Keratinocyte (primary cell): ENCODE measurements around the gene IL32. TPM values are rescaled to one million over a fixed set of nuclear protein-coding genes. Genes with fewer than 3 reads are reported as not detected.

ENCODE experiments used
- DNase-seq: peaks from one replicate; pipeline ENCODE4 v3.0.0-alpha.2; 2011; ENCODE audit warnings: low read depth, missing footprints, low spot score
- FAIRE-seq: peaks from 2 replicates; lab custom pipeline; 2011; peaks lifted over from hg19 to GRCh38; lab: Jason Lieb, UNC
- H2AFZ ChIP-seq: 2 replicates; pipeline ENCODE4 v1.6.0; 2012; ENCODE audit warnings: low read length, control low read depth, inconsistent platforms; ENCODE audit not compliant: control insufficient read depth
- H3K27ac ChIP-seq: 2 replicates; pipeline ENCODE4 v1.5.1; 2011; ENCODE audit warnings: low read length; ENCODE audit not compliant: control insufficient read depth, insufficient read depth
- H3K27me3 ChIP-seq: 3 replicates; pipeline ENCODE4 v1.6.0; 2011; ENCODE audit warnings: low read length; ENCODE audit not compliant: control insufficient read depth, insufficient read depth; ENCODE audit errors: extremely low read depth
- H3K36me3 ChIP-seq, 2 experiments: 2 replicates in 1 of 2; 3 replicates in 1 of 2; pipeline ENCODE4 v1.5.1; 2011; ENCODE audit warnings: low read length in 2 of 2, mild to moderate bottlenecking in 1 of 2; ENCODE audit not compliant: control insufficient read depth in 2 of 2, insufficient read depth in 2 of 2; ENCODE audit errors: extremely low read depth in 1 of 2
- H3K4me1 ChIP-seq: 3 replicates; pipeline ENCODE4 v1.5.1; 2011; ENCODE audit warnings: low read length; ENCODE audit not compliant: control insufficient read depth, insufficient read depth; ENCODE audit errors: extremely low read depth
- H3K4me2 ChIP-seq: 3 replicates; pipeline ENCODE4 v1.6.0; 2011; ENCODE audit warnings: low read depth, low read length; ENCODE audit not compliant: control insufficient read depth, insufficient read depth; ENCODE audit errors: extremely low read depth
- H3K4me3 ChIP-seq, 3 experiments: fragments of 200-600 bp in 1 of 3; sonication (generic) in 1 of 3; 2 replicates in 2 of 3; 3 replicates in 1 of 3; pipeline ENCODE4 v1.5.1; 2011 to 2016; ENCODE audit warnings: low read length in 3 of 3, mild to moderate bottlenecking in 3 of 3, control low read depth in 2 of 3, inconsistent platforms in 1 of 3, low read depth in 1 of 3, mixed read lengths in 1 of 3, mixed run types in 1 of 3, moderate library complexity in 1 of 3; ENCODE audit not compliant: control insufficient read depth in 2 of 3, insufficient read depth in 2 of 3; ENCODE audit errors: extremely low read depth in 1 of 3
- H3K79me2 ChIP-seq: 2 replicates; pipeline ENCODE4 v1.6.0; 2012; ENCODE audit warnings: low read length; ENCODE audit not compliant: control insufficient read depth, insufficient read depth
- H3K9ac ChIP-seq: 3 replicates; pipeline ENCODE4 v1.6.0; 2011; ENCODE audit warnings: low read length; ENCODE audit not compliant: control insufficient read depth, insufficient read depth; ENCODE audit errors: extremely low read depth
- H3K9me1 ChIP-seq: 3 replicates; pipeline ENCODE4 v1.6.0; 2011; ENCODE audit warnings: low read length; ENCODE audit not compliant: control insufficient read depth, insufficient read depth; ENCODE audit errors: extremely low read depth
- H3K9me3 ChIP-seq: 2 replicates; pipeline ENCODE4 v1.5.1; 2012; ENCODE audit warnings: low read depth, low read length; ENCODE audit not compliant: control insufficient read depth
- H4K20me1 ChIP-seq: 3 replicates; pipeline ENCODE4 v1.6.0; 2011; ENCODE audit warnings: low read length; ENCODE audit not compliant: control insufficient read depth, insufficient read depth; ENCODE audit errors: extremely low read depth
- EZH2 ChIP-seq: IDR thresholded peaks from one replicate; pipeline ENCODE4 v1.6.1; 2012; ENCODE audit warnings: inconsistent platforms, mild to moderate bottlenecking, low read length, moderate library complexity
- dilution Hi-C: fragments of 300-500 bp; cut with MboI; formaldehyde crosslinking; loops from one replicate; pipeline ENCODE4 v1.7.0; 2020; ENCODE audit warnings: low sequenced_read_pairs; ENCODE audit not compliant: extremely low pct_ligation_motif_present
- polyA plus RNA-seq, 5 experiments: library from polyadenylated mRNA; depleted of rRNA in 3 of 5; stranded (reverse) in 3 of 5; stranded (forward) in 1 of 5; unstranded in 1 of 5; fragments of >200 nt; gene quantifications; 1 replicate in 1 of 5; 2 replicates in 3 of 5; 3 replicates in 1 of 5; pipeline versions ENCODE4 v1.2.1 to v1.2.3, GENCODE V29; 2011 to 2012; ENCODE audit warnings: missing spikeins in 2 of 5, low read depth in 1 of 5, low replicate concordance in 1 of 5
- TF ChIP-seq, protein P1 (sequence below), 3 experiments: IDR thresholded peaks in 1 of 3; conservative IDR thresholded peaks in 1 of 3; optimal IDR thresholded peaks in 1 of 3; 2 replicates in 2 of 3; 3 replicates in 1 of 3; pipeline versions ENCODE3 to v1.5.1; 2011; ENCODE audit warnings: low read length in 3 of 3, mild to moderate bottlenecking in 3 of 3, moderate library complexity in 2 of 3, control low read depth in 1 of 3, inconsistent platforms in 1 of 3; ENCODE audit not compliant: insufficient read depth in 2 of 3; ENCODE audit errors: extremely low read depth in 1 of 3

The IL32 gene
- polyA plus RNA-seq, 1 donor (not counting 4 experiments of a cell fraction or from before 2014, with no cell fraction given), result 0.28 TPM

GRCh38 chr16:3022208-3022683 is 43.2 kb upstream of the IL32 start:
- TF ChIP-seq, protein P1, sequence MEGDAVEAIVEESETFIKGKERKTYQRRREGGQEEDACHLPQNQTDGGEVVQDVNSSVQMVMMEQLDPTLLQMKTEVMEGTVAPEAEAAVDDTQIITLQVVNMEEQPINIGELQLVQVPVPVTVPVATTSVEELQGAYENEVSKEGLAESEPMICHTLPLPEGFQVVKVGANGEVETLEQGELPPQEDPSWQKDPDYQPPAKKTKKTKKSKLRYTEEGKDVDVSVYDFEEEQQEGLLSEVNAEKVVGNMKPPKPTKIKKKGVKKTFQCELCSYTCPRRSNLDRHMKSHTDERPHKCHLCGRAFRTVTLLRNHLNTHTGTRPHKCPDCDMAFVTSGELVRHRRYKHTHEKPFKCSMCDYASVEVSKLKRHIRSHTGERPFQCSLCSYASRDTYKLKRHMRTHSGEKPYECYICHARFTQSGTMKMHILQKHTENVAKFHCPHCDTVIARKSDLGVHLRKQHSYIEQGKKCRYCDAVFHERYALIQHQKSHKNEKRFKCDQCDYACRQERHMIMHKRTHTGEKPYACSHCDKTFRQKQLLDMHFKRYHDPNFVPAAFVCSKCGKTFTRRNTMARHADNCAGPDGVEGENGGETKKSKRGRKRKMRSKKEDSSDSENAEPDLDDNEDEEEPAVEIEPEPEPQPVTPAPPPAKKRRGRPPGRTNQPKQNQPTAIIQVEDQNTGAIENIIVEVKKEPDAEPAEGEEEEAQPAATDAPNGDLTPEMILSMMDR (optimal IDR thresholded peaks at IDR 0.05 in 1 of 3, IDR thresholded peaks at IDR 0.05 in 1 of 3, conservative IDR thresholded peaks at IDR 0.05 in 1 of 3; ENCODE audit: extremely low read depth in 1 of 3, insufficient read depth in 2 of 3, low read length in 3 of 3), result no peak
- TF ChIP-seq EZH2, result no peak
- Histone ChIP-seq H3K4me2 (peak overlapping the region; percentile 81), H3K9me1 (no peaks in the 10 kb centered on the region), H2AFZ (no peak overlapping the region), H3K79me2 (no peaks in the 10 kb centered on the region), H3K27ac (peak overlapping the region; percentile 97), H3K4me1 (peaks cover 25% of the 10 kb centered on the region), H3K9me3 (no peaks in the 10 kb centered on the region), H4K20me1 (no peaks in the 10 kb centered on the region), H3K27me3 (no peaks in the 10 kb centered on the region), H3K4me3 (peak overlapping the region; percentile 80 to 85 (median 84)), H3K36me3 (peaks cover 14 to 28% of the 10 kb centered on the region in 2 experiments), H3K9ac (peak overlapping the region; percentile 97)
- DNase-seq (no peak), FAIRE-seq (peak; percentile 80)
- dilution Hi-C loops, result no loop called here

DNA sequence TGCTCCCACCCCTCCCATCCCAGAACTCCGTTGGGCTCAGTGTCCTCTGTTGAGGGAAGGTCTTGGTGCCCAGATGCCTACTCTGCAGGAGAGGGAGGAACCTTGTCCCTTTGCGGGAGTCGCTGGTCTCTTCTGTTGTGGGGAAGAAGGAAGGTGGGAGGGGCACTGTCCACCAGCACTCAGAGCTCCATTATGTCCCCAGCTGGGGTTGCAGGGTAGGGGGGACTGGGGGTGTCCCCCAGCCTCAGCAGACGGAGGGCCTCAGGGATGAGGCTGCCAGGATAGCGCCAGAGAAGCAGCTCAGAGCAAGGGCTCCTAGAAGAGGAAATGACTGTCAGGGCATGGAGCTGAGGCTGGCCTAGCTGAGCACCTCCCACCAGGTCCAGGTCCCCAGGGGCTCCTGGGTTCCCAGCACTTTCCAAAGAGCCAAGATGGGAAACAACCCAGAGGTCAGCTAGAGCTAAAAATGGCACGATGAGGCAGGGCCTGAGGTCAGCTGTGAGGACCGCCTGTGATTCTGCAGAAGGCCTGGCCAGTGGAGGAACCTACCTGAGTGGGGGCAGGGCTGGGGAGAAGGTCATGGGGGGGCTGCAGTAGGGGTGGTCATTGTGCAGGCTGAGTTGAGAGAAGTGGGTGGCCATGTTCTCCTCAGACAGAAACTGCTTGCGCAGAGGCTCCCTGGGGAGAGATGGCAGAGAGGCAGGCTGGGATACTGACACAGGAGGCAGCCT is 42.6 kb upstream of the IL32 start:
- Histone ChIP-seq H3K4me2 (peak overlapping the region; percentile 81), H3K27me3 (no peaks in the 10 kb centered on the region), H3K36me3 (peaks cover 14 to 28% of the 10 kb centered on the region in 2 experiments), H3K4me3 (peak overlapping the region; percentile 80 to 85 (median 84)), H3K4me1 (peaks cover 25% of the 10 kb centered on the region), H2AFZ (no peak overlapping the region), H4K20me1 (no peaks in the 10 kb centered on the region), H3K27ac (peak overlapping the region; percentile 97), H3K9me1 (no peaks in the 10 kb centered on the region), H3K9me3 (no peaks in the 10 kb centered on the region), H3K79me2 (no peaks in the 10 kb centered on the region), H3K9ac (peak overlapping the region; percentile 97)
- FAIRE-seq (no peak), DNase-seq (no peak)
- TF ChIP-seq EZH2, result no peak
- TF ChIP-seq, protein P1 (optimal IDR thresholded peaks at IDR 0.05 in 1 of 3, IDR thresholded peaks at IDR 0.05 in 1 of 3, conservative IDR thresholded peaks at IDR 0.05 in 1 of 3; ENCODE audit: extremely low read depth in 1 of 3, insufficient read depth in 2 of 3, low read length in 3 of 3), result no peak
- dilution Hi-C loops, result no loop called here
